HUES48 (cell line): ENCODE measurements around the gene BPIFB3.

Source experiments
- H3K27ac ChIP-seq: one replicate; pipeline ENCODE4 v1.7.0; 2013; ENCODE audit warnings: low read depth, low read length, inconsistent platforms
- H3K27me3 ChIP-seq: 2 replicates; pipeline ENCODE4 v1.6.1; 2013; ENCODE audit warnings: mild to moderate bottlenecking, low read length; ENCODE audit not compliant: control insufficient read depth, insufficient read depth
- H3K36me3 ChIP-seq: 2 replicates; pipeline ENCODE4 v1.6.1; 2013; ENCODE audit warnings: low read length; ENCODE audit not compliant: control insufficient read depth, insufficient read depth
- H3K4me1 ChIP-seq: 2 replicates; pipeline ENCODE4 v1.6.1; 2013; ENCODE audit warnings: mild to moderate bottlenecking, low read length; ENCODE audit not compliant: control insufficient read depth, insufficient read depth
- H3K4me3 ChIP-seq: 2 replicates; pipeline ENCODE4 v1.5.1; 2013; ENCODE audit warnings: mild to moderate bottlenecking, low read depth, low read length
- H3K9ac ChIP-seq: 2 replicates; pipeline ENCODE4 v1.6.1; 2013; ENCODE audit warnings: mild to moderate bottlenecking, low read depth, low read length, moderate library complexity
- H3K9me3 ChIP-seq: 2 replicates; pipeline ENCODE4 v1.6.1; 2013; ENCODE audit warnings: low read length; ENCODE audit not compliant: control insufficient read depth, insufficient read depth

BPIFB3 gene

DNA sequence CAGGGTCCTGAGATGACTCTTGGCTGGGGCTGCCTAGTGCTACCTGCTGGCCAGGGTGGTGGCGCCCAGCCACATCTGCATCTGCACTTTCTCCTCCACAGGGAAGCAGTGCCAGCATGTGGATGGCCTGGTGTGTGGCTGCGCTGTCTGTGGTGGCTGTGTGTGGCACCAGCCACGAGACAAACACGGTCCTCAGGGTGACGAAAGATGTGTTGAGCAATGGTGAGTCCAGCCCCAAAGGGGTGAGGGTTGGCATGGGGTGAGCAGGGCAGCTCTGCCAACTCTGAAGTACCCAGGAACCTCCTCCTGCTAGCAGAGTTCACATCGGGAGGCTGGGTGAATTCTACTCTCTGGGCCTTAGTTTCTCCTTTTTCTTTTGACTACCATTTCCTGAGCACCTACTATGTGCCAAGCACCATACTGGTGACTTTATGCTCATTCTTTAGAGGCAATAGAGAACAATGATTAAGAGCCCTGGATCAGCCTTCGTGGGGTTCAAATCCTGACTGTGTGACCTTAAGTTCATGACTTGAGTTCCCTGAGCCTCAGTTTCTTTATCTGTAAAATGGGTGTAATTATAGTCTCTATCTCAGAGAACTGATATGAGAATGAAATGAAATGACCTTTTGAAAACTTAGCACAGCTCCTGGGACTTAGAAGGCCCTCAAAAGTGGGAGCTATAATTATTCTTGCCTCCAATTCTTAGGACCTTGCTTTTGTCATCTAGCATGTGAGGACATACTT is 27.9 kb downstream of the BPIFB3 start:
- Histone ChIP-seq H3K9ac (no peak overlapping the region), H3K4me3 (no peak overlapping the region), H3K4me1 (no peaks in the 10 kb centered on the region), H3K27me3 (no peaks in the 10 kb centered on the region), H3K27ac (no peak overlapping the region), H3K9me3 (no peaks in the 10 kb centered on the region), H3K36me3 (no peaks in the 10 kb centered on the region)

DNA sequence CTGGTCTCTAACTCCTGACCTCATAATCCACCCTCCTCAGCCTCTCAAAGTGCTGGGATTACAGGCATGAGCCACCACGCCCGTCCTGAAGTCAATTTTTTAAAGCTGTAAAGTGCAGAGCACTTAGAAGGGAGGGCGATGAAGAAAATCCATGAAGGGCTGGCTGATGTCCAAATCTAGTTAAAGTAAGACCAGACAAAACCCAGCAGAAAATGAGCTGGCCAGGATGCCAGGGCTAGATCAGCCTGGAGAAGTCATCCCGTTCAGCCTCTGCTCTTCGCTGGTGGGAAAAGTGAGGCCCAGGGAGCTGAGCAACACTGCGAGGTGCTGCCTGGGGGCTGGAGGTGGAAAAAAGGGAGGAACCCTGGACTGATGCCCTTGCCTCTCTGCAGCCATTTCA is 28.8 kb downstream of the BPIFB3 start:
- Histone ChIP-seq H3K27ac (no peak overlapping the region), H3K9me3 (no peaks in the 10 kb centered on the region), H3K36me3 (no peaks in the 10 kb centered on the region), H3K9ac (no peak overlapping the region), H3K27me3 (no peaks in the 10 kb centered on the region), H3K4me3 (no peak overlapping the region), H3K4me1 (no peaks in the 10 kb centered on the region)

DNA sequence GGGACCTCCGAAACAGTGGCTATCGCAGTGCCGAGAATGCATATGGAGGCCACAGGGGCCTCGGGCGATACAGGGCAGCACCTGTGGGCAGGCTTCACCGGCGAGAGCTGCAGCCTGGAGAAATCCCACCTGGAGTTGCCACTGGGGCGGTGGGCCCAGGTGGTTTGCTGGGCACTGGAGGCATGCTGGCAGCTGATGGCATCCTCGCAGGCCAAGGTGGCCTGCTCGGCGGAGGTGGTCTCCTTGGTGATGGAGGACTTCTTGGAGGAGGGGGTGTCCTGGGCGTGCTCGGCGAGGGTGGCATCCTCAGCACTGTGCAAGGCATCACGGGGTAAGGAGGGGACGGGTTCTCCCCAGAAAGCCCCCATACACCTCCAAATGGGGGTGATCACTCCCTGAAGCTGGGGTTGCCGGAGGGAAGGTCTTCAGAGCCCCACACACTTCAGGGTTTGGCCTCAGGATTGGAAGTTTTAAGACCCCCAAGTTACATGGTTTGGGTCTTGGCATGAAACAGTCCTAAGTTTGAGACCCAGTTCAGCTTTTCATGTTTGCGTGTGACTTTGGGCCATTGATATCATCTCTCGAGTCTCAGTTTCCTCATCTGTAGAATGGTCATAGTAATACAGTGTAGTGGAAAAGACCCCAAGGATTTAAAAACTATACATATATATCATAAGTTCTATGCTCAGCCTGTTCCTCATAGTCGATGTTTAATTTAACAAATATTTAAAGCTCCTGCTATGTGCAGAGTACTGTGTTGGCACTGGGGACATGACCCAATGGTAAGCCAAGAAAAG is 30.0 kb downstream of the BPIFB3 start:
- Histone ChIP-seq H3K4me3 (no peak overlapping the region), H3K27me3 (no peaks in the 10 kb centered on the region), H3K36me3 (no peaks in the 10 kb centered on the region), H3K9ac (no peak overlapping the region), H3K4me1 (no peaks in the 10 kb centered on the region), H3K9me3 (no peaks in the 10 kb centered on the region), H3K27ac (no peak overlapping the region)

DNA sequence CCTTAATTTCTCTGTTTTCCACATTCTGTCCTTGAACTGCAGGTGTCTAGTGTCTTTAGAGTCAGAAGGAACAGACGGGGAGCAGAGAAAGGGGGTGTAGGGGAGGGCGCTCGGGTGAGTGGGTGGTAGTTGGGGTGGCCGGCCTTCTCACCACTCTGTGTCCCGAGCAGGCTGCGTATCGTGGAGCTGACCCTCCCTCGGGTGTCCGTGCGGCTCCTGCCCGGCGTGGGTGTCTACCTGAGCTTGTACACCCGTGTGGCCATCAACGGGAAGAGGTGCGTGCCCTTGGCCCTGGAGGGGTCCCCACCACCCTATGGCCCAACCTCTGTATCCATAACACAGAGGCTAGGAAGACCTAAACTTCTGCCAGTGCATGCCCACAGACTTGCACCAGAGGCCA is 31.0 kb downstream of the BPIFB3 start:
- H3K27ac ChIP-seq = no peak overlapping the region
- no peak overlapping the region for H3K4me3 ChIP-seq
- H3K9ac ChIP-seq = no peak overlapping the region
- no peaks in the 10 kb centered on the region for H3K9me3 ChIP-seq
- H3K36me3 ChIP-seq = no peaks in the 10 kb centered on the region
- no peaks in the 10 kb centered on the region for H3K27me3 ChIP-seq
- H3K4me1 ChIP-seq = no peaks in the 10 kb centered on the region

DNA sequence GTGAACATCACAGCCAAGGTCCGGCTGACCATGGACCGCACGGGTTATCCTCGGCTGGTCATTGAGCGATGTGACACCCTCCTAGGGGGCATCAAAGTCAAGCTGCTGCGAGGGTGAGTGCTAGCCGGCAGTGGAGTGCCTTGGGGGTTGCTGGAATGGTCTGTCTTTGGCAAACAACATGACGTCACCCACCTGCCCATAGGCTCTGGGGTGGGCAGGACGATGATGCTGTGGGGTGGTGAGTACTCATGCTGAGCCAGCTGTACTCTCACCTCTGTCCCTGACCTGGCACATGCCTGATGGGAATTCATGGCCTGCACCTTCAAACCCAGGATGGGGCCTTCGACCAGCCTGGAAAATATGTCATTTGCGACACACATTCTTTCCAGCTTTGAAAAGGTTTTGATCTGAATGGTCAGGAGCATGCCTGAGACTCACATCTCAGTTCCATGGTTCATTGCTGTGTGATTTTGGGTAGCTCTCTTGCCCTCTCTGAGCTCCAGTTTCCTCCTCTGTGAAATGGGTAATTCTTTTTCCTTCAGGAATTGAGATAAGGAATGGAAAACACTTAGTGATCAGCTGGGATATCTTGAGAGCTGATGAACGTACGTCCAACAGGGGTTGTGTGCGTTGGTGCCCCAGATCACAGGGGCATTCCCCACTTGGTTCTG is 32.5 kb downstream of the BPIFB3 start:
- no peak overlapping the region for H3K9ac ChIP-seq
- no peak overlapping the region for H3K27ac ChIP-seq
- H3K27me3 ChIP-seq = no peaks in the 10 kb centered on the region
- no peaks in the 10 kb centered on the region for H3K9me3 ChIP-seq
- H3K4me3 ChIP-seq = no peak overlapping the region
- H3K4me1 ChIP-seq = no peaks in the 10 kb centered on the region
- no peaks in the 10 kb centered on the region for H3K36me3 ChIP-seq

DNA sequence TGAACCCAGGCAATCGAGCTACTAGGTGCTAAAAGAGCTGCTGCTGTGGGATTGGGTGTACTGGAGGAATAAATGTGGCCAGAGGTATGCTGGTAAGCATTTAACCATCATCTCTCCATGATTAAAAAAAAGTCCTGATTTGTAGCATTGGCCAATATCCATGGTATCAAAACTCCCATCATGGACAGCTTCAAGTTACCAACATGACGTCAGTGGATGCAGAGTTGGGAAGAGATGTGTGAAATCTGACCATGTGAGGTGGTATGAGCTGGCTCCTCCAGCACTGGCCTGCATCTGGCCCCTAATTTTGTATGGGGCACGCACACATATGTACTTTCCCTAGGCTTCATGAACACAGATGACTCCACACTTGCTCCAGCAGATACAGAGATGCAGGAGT is 37.4 kb downstream of the BPIFB3 start:
- no peaks in the 10 kb centered on the region for H3K9me3 ChIP-seq
- no peaks in the 10 kb centered on the region for H3K4me1 ChIP-seq
- H3K9ac ChIP-seq = no peak overlapping the region

DNA sequence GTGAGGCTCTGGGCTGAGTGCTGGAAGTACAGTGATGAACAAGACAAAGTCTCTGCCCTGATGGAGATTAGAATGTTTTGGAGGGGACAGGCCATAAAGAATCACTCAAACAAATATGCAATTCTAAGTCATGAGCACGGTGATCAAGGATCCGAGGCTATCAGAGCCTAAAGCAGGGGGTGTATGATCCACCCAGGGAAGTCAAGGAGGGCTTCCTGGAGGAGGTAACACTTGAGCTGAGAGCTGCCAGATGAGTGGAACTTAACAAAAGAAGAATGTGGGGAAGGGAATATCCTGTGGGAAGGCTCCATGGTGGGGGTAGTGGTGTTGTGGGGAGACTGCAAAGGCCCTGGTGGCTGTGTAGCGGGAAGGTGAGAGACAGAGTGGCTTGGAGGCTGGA is 38.0 kb downstream of the BPIFB3 start:
- Histone ChIP-seq H3K4me3 (no peak overlapping the region), H3K36me3 (no peaks in the 10 kb centered on the region), H3K9ac (no peak overlapping the region), H3K27ac (no peak overlapping the region), H3K4me1 (no peaks in the 10 kb centered on the region), H3K9me3 (no peaks in the 10 kb centered on the region), H3K27me3 (no peaks in the 10 kb centered on the region)

More for the DNA sequence above, 37.4 kb downstream of the BPIFB3 start:
- Histone ChIP-seq H3K36me3 (no peaks in the 10 kb centered on the region), H3K27ac (no peak overlapping the region), H3K27me3 (no peaks in the 10 kb centered on the region), H3K4me3 (no peak overlapping the region)

DNA sequence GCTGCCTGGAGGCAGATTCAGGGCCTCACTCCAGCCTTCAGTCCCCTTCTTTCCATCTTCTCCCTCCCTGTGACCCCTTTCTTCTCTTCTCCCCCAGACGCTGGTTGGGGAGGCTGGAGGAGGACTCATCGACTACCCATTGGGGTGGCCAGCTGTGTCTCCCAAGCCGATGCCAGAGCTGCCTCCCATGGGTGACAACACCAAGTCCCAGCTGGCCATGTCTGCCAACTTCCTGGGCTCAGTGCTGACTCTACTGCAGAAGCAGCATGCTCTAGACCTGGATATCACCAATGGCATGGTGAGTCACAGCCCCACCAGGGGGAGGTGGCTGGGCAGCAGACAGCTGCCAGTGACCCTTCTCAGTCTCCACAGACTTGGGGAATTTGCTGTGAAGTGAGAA is 38.7 kb downstream of the BPIFB3 start:
- Histone ChIP-seq H3K27ac (no peak overlapping the region), H3K4me3 (no peak overlapping the region), H3K9me3 (no peaks in the 10 kb centered on the region), H3K36me3 (no peaks in the 10 kb centered on the region), H3K9ac (no peak overlapping the region), H3K27me3 (no peaks in the 10 kb centered on the region), H3K4me1 (no peaks in the 10 kb centered on the region)

DNA sequence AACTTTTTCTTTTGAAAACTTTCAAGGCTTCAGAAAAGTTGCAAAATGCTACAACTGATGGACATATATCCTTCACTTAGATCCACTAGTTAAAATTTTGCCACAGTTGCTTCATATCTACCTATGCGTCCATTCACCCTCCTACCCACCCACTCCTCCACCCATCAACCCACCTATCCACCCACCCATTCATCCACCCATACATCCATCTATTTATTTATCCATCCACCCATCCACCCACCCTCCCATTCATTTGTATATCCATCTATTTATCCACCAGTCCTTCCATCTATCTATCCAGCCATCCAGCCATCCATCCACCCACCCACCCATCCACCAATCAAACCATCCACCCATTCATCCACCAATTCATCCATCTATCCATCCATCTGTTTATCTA is 39.4 kb downstream of the BPIFB3 start:
- no peak overlapping the region for H3K9ac ChIP-seq

DNA sequence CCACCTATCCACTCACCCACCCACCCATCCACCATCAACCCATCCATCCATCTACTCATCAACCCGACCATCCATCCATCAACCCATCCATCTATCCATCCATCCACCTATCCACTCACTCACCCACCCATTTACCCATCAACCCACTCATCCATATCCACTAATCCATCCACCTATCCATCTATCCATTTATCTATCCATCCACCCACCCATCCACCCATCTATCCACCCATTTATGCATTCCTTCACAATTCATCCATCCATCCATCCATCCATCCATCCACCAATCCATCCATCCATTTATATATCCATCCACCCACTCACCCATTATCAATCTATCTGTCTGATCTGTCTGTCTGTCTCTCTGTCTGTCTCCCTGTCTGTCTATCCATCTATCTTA is 39.9 kb downstream of the BPIFB3 start:
- no peaks in the 10 kb centered on the region for H3K9me3 ChIP-seq
- H3K4me1 ChIP-seq = no peaks in the 10 kb centered on the region
- no peak overlapping the region for H3K9ac ChIP-seq
- H3K36me3 ChIP-seq = no peaks in the 10 kb centered on the region
- no peak overlapping the region for H3K27ac ChIP-seq
- H3K27me3 ChIP-seq = no peaks in the 10 kb centered on the region
- no peak overlapping the region for H3K4me3 ChIP-seq

More for the DNA sequence above, 39.4 kb downstream of the BPIFB3 start:
- H3K27me3 ChIP-seq = no peaks in the 10 kb centered on the region
- H3K4me3 ChIP-seq = no peak overlapping the region
- H3K4me1 ChIP-seq = no peaks in the 10 kb centered on the region
- no peak overlapping the region for H3K27ac ChIP-seq
- no peaks in the 10 kb centered on the region for H3K36me3 ChIP-seq
- H3K9me3 ChIP-seq = no peaks in the 10 kb centered on the region

DNA sequence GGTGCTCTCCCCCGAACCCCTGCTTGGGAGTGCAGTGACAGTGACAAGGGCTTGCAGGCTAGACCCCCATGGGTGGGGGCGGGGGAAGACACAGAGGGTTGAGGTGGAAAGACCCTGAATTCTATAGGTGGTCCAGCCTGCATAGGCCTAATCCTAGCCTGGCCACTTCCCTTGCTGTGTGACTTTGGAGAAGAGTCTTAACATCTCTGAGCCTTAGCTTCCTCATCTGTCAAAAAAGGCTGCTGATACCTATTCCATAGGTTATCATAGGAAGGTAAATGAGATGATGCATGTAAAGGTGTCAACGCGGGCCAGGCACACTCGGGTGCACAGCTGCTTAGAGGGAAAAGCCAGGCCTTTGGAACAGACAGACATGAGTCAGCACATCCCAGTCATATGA is 41.5 kb downstream of the BPIFB3 start:
- H3K36me3 ChIP-seq = no peaks in the 10 kb centered on the region
- H3K27ac ChIP-seq = no peak overlapping the region
- no peaks in the 10 kb centered on the region for H3K27me3 ChIP-seq
- no peaks in the 10 kb centered on the region for H3K4me1 ChIP-seq
- no peaks in the 10 kb centered on the region for H3K9me3 ChIP-seq
- no peak overlapping the region for H3K9ac ChIP-seq
- no peak overlapping the region for H3K4me3 ChIP-seq
